SK-N-MC (cell line): ENCODE results near the gene BTBD16.

ENCODE experiments used
- EZH2 ChIP-seq: fragments of 200-600 bp; sonication (generic); IDR thresholded peaks from one replicate; pipeline ENCODE4 v1.6.1; 2017; ENCODE audit warnings: antibody characterized with exemption
- POLR2AphosphoS5 ChIP-seq: IDR thresholded peaks from 2 replicates; pipeline ENCODE4 v1.6.1; 2012; ENCODE audit warnings: mild to moderate bottlenecking, low read depth, low read length, borderline replicate concordance

- TF ChIP-seq EZH2 (no peak), POLR2AphosphoS5 (no peak)
Measured at GRCh38 chr10:122329416-122329815, 58.3 kb downstream of the BTBD16 start.
